ENCODE data around the gene ASPA. TPM values are rescaled to one million over a fixed set of nuclear protein-coding genes. Genes with fewer than 3 reads are reported as not detected.

ASPA gene
- total and polyA plus RNA-seq, 7 donors, result 0.69 to 8.0 (median 1.2) TPM

- H3K27ac ChIP-seq, result peak overlapping the region in 3 of 4 donors; percentile 8 to 61 (median 61)
- no peaks in the 10 kb centered on the region for H3K36me3 ChIP-seq
- WGBS, 2 donors, result 3 to 41% methylated on average over 3 of the region's 3 CpGs
- no peaks in the 10 kb centered on the region for H3K9me3 ChIP-seq
- H3K4me1 ChIP-seq, result no peaks in the 10 kb centered on the region
- no peak overlapping the region for H3K4me3 ChIP-seq
- no peaks in the 10 kb centered on the region for H3K27me3 ChIP-seq
- intact Hi-C loops (cut with DNase I), result loop anchor here (10.0 kb wide), 1 partner anchor 61 kb away; no protein-coding TSS in a partner anchor
- DNase-seq, result no peak
- TF ChIP-seq EP300 (IDR thresholded peaks at IDR 0.05), result no peak
- TF ChIP-seq POLR2AphosphoS5 (IDR thresholded peaks at IDR 0.05), result no peak
- no peak for TF ChIP-seq CTCF (IDR thresholded peaks at IDR 0.05)
- no peak for TF ChIP-seq POLR2A (IDR thresholded peaks at IDR 0.05)
Observed at GRCh38 chr17:3474212-3474611, 1.6 kb upstream of the ASPA start.

- WGBS, 2 donors, result 67 to 90% methylated on average over 4 of the region's 4 CpGs
- no peak for DNase-seq
- no peak for TF ChIP-seq CTCF (IDR thresholded peaks at IDR 0.05)
- TF ChIP-seq POLR2AphosphoS5 (IDR thresholded peaks at IDR 0.05), result no peak
- Histone ChIP-seq H3K27ac (peak overlapping the region; percentile 43 to 61 (median 53)), H3K36me3 (no peaks in the 10 kb centered on the region), H3K27me3 (no peaks in the 10 kb centered on the region), H3K9me3 (no peaks in the 10 kb centered on the region), H3K4me1 (no peaks in the 10 kb centered on the region), H3K4me3 (peak overlapping the region in 1 of 4 donors; percentile 35)
- intact Hi-C loops (cut with DNase I), result loop anchor here (10.0 kb wide), 1 partner anchor 60 kb away; no protein-coding TSS in a partner anchor
Observed at GRCh38 chr17:3475251-3475685, 529 bp upstream of the ASPA start.

GRCh38 chr17:3479988-3480387, 4.2 kb downstream of the ASPA start:
- whole genome bisulfite sequencing, 2 donors, result 77 to 90% methylated on average over 3 of the region's 3 CpGs
- H3K4me3 ChIP-seq, result no peak overlapping the region
- no peak overlapping the region for H3K27ac ChIP-seq
- H3K4me1 ChIP-seq, result no peaks in the 10 kb centered on the region
- no peaks in the 10 kb centered on the region for H3K9me3 ChIP-seq
- DNase-seq, result no peak
- no peaks in the 10 kb centered on the region for H3K36me3 ChIP-seq
- TF ChIP-seq CTCF (IDR thresholded peaks at IDR 0.05), result no peak
- TF ChIP-seq POLR2A (IDR thresholded peaks at IDR 0.05), result no peak
- TF ChIP-seq POLR2AphosphoS5 (IDR thresholded peaks at IDR 0.05), result no peak
- no peak for TF ChIP-seq EP300 (IDR thresholded peaks at IDR 0.05)
- no peaks in the 10 kb centered on the region for H3K27me3 ChIP-seq
- intact Hi-C loops (cut with DNase I), result loop anchor here (10.0 kb wide), 1 partner anchor 55 kb away; no protein-coding TSS in a partner anchor

GRCh38 chr17:3482852-3483251, 7.1 kb downstream of the ASPA start:
- H3K4me1 ChIP-seq, result no peaks in the 10 kb centered on the region
- H3K9me3 ChIP-seq, result no peaks in the 10 kb centered on the region
- no peak overlapping the region for H3K4me3 ChIP-seq
- no peaks in the 10 kb centered on the region for H3K36me3 ChIP-seq
- H3K27me3 ChIP-seq, result no peaks in the 10 kb centered on the region
- DNase-seq, result no peak
- intact Hi-C loops (cut with DNase I), result no loop called here
- 81 to 83% methylated on average over 3 of the region's 3 CpGs for WGBS, 2 donors
- H3K27ac ChIP-seq, result no peak overlapping the region
- TF ChIP-seq POLR2AphosphoS5 (IDR thresholded peaks at IDR 0.05), result no peak
- TF ChIP-seq POLR2A (IDR thresholded peaks at IDR 0.05), result no peak
- TF ChIP-seq EP300 (IDR thresholded peaks at IDR 0.05), result no peak
- no peak for TF ChIP-seq CTCF (IDR thresholded peaks at IDR 0.05)

- no peak for DNase-seq
- WGBS, 2 donors, result 91 to 94% methylated on average over 8 of the region's 8 CpGs
- no peak for TF ChIP-seq POLR2AphosphoS5 (IDR thresholded peaks at IDR 0.05)
- H3K27me3 ChIP-seq, result no peaks in the 10 kb centered on the region
- intact Hi-C loops (cut with DNase I), result no loop called here
- no peak overlapping the region for H3K4me3 ChIP-seq
- H3K27ac ChIP-seq, result no peak overlapping the region
- no peaks in the 10 kb centered on the region for H3K36me3 ChIP-seq
- H3K9me3 ChIP-seq, result no peaks in the 10 kb centered on the region
- H3K4me1 ChIP-seq, result no peaks in the 10 kb centered on the region
Observed at GRCh38 chr17:3485481-3486068, 9.8 kb downstream of the ASPA start.

Data from sigmoid colon (tissue), 7 donors.